Stimulated activated CD4-positive, alpha-beta T cell treated with anti-CD3 and anti-CD28 coated beads, Interleukin-1b, Interleukin-23, amount 100 ng/mL, for 48 hours (primary cell): ENCODE results near the gene NFIC.

Experiments used
- DNase-seq: peaks from one replicate; pipeline ENCODE4 v3.0.0-alpha.2; 2020

Gene NFIC

DNA sequence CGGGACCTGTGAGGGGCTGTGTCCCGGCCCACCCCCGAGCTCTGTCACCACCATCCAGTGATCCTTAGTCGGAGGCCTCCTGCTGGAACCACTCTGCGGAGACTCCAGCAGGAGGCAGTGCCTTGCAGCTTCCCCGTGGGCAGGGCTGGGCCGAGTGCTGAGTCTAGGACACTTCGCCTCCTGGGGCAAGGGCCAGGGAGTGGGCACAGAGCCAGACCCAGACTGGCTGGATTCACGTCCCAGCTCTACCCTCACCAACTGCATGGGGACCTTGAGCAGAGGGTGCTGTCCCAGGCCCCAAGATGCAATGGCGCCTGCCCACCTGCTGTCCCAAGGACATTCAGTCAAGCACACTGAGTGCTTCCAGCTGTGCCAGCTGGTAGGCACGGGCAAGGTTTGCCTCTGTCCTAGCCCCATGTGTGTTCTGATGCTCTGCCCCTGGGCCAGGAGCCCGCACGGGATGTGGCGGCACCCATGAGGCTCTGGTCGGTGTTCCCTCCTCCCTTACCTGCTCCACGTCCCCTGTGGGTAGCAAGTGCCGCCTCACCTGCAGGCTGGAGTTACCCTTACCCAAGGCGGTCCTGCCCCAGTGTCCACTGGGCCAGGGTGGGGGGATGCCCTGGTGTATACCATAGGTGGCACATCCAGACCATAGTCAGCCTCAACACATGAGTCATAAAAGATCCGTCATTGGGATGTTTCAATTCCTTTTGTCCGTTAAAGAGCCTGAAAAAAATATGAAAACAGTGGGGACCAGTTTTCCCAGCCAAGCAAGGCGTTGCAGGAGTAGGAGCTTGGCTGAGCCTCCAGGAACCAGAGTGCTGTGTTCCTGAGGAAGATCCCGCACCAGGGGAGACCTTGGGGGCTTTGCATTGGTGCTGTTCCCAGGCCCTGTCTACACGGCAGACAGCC lies 147.1 kb downstream of the NFIC start:
- DNase-seq = no peak

DNA sequence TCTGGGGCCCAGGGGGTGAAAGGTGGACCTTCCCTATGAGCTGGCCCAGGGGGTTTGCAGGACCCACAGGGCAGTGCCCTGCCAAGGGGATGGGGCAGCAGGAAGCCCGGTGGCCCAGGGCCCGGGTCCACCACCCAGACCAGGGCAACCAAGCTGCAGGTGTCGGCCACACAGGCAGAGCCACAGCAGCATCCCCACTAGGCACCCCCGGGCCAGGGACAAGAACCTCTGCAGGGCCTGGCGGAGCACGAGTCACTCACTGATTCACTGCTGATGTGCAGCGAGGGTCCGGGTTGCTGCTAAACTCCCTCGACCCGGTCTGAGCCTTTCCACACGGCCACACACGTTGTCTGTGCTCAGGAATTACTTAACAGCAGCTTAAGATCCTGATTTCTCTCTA lies 148.5 kb downstream of the NFIC start:
- DNase-seq = no peak

GRCh38 chr19:3515891-3516422 lies 149.6 kb downstream of the NFIC start:
- no peak for DNase-seq

- DNase-seq = peak; percentile 43
Observed at GRCh38 chr19:3516675-3517207, 150.4 kb downstream of the NFIC start.

GRCh38 chr19:3517638-3518037 lies 151.3 kb downstream of the NFIC start:
- DNase-seq = no peak

GRCh38 chr19:3518255-3518654 lies 151.9 kb downstream of the NFIC start:
- no peak for DNase-seq

GRCh38 chr19:3518659-3519058 lies 152.3 kb downstream of the NFIC start:
- DNase-seq = no peak
